ENCODE measurements around the gene LHFPL3.

The LHFPL3 gene

DNA sequence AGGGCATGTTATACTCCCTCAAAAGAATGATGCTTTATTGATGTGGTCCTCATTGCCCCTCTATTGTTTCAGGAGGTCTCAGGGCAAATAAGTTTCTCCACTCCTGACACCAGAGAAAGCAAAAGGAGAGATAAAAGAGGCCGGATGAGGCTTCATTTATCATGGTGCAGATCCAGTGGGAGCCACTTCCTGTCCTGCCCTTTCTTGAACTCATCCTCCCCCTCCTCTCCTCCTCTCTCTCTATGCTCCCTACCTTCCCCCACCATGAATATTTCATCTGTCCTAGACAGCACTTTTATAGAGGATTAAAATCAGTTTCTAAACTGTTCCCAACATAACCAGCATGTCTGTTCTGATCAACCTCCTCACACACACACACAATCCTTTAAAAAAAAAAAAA is 513.4 kb downstream of the LHFPL3 start:
- no peak for DNase-seq (ENCODE audit: low read depth in 1 of 2, low spot score in 1 of 2)

DNA sequence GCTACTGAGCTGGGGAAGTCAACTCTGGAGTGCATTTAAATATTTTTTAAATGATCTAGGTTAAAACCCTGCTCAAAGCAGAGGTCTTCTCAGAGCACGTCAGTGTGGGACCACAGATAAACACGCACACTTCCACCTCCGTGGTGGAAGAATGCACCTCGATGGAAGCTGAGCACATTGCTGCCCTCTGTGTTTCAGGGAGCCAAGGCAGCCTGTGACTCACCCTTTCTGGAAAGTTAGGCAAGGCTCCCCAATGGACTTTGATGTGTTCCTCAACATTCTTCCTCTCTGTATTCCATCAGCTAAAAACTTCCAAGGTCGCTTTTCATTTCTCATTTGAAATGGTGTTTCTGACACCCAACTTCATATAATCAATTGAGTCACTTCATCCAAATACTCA is 514.8 kb downstream of the LHFPL3 start:
- no peak for DNase-seq (ENCODE audit: low read depth in 1 of 2, low spot score in 1 of 2)

DNA sequence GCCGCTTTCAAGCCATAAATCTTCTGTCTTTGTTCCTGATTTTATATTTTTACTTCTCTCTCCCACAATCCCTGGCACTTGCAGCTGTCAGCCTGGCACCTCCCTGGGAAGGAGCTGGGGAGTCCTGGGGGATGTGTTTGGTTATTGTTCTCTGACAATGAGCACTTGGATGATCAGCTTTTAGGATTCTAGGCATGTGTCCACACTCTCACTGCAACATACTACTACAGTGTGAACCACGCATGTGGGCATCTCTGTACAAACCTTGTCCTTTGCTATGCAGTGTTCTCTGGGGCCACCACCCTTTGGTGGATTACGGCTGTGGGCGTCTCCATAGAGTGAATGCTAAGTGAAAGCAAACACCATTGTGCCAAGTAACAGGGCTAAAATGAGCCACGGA is 517.2 kb downstream of the LHFPL3 start:
- DNase-seq (ENCODE audit: low read depth in 1 of 2, low spot score in 1 of 2) = no peak

DNA sequence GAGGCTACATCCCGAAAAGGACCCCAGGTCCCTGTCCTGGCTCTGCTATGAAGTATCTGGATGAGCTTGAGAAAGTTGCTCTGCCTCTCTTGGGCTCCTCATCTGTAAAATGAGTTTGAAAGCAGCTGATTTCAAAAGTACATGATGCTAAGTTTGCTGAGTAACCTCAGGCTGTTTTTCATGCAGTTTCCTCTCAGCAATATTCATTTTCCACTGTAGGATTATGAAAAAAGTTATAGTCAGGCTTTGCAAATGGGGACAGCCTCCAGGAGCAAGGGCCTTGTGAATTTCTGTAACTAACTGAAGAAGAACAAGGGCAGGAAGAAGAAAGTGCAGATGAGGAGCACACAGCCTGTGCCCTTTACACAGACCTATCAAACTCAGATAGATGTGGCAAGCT is 518.3 kb downstream of the LHFPL3 start:
- no peak for DNase-seq (ENCODE audit: low read depth in 1 of 2, low spot score in 1 of 2)

DNA sequence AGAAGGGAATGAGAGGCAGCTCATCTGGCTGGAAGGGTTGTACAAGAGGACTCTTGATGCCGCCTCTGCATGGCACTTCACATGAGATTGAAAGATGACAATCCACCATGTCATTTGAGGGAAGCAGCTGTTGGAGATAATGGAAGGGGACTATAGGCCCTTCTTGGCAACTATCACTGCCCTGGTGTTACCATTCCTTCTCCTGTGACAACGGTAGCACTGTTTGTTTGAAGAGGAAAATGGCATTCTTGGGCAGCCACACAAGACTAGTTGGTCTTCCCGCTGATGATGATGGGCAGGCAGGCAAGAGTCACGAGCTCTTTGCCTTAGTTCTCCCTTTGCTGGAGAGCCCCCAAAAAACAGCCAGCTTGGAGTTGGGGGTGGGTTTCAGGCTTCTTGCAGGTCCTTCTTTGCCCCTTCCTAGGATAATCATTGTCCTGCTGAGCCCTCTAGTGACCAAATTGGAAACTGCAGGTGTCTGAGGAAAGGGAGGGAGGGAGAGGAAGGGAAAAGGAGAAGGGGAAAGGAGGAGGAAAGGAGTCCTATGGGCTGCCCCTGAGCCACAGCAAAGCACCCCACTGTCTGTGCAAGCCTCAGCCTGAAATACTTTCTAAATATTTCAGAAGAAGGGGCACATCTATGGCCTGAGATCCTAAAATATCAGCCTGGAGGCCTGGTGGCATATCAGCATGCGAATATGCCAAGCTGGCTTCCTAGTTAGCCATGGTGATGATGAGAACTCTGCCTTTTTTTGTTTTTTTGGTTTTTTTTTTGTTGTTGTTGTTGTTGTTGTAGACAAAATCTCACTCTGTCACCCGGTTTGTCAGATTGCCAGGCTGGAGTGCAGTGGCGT is 520.0 kb downstream of the LHFPL3 start:
- DNase-seq (ENCODE audit: low read depth in 1 of 2, low spot score in 1 of 2) = peak in 1 of 2 donors; percentile 38

DNA sequence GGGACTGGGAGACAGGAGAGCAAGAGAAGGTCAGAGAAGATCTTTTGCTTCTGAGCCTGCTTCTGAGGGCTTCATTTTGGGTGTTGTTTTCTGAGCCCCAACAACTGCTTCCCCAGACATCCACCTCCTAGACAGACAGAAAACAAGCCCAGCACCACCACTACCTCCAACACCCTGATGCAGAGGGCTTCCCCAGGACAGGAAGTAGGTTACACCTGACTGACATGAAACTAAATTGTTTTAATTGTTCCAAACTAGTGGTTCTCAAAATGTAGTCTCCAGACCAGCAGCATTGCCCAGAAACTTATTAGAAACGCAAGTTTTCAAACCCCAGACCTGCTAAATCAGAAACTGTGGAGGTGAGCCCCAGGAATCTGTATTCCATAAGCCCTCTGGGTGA is 522.0 kb downstream of the LHFPL3 start:
- no peak for DNase-seq (ENCODE audit: low read depth in 1 of 2, low spot score in 1 of 2)

DNA sequence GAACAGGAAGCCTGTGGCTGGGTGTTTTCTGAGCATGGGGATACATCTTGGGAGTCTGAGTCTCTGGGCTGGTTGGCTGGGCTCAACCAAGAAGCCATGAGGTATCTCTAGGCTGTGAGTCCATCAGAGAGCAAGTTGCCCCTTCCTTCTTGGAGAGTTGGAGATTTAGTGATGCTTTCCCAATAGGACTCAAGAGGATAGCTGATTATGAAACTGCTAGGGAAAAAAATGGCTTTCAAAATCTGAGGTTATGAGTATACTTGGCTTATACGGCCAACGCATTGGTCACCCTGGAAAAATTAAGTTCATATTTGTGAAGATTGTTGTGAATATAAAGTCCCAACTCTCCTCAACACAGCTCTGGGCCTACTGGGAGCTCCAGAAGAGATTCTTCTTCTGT is 522.9 kb downstream of the LHFPL3 start:
- DNase-seq (ENCODE audit: low read depth in 1 of 2, low spot score in 1 of 2) = no peak

DNA sequence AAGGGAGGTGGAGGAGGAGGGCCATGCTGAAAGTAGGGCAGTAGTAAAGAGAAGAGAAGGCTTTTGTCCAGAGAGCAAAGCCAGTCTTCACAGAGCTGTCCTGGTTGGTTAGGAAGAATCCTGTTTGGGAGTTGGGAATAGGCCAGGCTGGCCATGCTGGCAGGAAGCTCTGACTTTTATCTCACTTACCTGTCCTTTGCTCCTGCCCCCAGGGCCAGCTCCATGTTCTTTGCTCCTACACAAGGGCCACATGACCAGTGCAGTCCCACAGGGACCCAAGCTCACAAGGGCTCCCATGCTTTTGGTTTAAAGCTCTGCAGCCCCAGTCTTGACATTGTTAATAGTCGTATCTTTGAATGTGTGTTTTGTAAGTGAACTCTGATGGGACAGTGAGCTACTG is 524.0 kb downstream of the LHFPL3 start:
- DNase-seq (ENCODE audit: low read depth in 1 of 2, low spot score in 1 of 2) = no peak

DNA sequence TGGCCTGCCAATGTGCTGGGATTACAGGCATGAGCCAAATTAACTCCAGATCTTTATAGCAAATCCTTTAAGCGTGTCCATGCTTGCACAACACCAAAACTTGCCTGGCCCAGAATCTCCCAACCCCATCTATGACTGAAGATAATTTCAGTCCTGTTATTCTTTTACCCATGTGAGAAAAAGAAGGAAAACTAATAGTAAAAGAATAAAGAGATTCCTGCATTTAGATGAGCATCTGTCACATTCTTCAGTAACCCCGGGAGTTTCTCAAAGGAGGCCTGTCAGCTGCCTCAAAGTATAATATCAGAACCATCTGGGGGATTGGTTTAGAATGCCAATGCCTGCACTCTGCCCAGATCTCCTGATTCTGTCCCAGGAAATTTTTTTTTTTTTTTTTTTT is 527.5 kb downstream of the LHFPL3 start:
- no peak for DNase-seq (ENCODE audit: low read depth in 1 of 2, low spot score in 1 of 2)

DNA sequence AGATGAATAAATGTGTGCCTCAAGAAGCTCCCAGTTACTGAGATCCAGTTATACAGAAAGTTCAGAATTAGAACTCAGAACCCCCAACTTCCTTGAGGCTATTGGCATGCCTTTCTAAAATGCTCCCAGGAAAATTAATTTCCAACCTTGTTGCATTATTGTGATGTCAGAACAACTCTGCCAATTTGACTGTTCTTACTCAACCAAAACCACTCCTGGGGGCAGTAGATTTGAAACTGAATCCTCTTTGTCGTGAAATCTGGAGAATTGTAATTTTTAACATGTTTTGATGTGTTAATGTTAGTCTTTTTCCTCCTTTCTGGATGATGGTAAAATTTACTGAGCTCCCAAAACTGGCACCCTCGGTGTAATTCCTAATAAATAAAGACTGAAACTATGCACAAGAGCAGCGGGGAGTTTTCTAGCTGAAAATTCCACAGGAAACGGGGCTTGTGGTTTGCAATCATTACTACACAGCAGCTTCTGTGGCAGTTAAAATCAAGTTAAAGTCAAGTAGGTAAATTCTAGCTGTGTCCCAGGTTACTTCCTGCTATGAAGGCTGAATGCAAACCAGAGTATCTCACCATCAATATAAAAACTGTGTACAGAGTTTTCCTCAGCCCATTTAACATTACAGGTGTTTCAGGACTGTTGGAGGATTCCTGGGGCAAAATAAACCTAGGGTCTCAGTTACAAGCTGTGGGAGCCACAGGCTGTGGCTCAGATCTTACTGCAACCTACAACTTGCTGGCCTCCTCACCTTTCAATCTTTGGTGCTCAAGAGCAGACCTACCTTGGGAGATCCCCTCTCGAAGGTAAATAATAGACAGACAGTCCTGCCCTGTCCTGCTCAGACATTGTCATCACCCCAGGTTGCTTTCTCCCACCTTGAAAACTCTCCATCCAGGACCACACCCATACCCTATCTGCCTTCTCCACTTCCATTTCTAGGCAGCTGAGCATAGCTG is 529.3 kb downstream of the LHFPL3 start:
- no peak for DNase-seq (ENCODE audit: low read depth in 1 of 2, low spot score in 1 of 2)

DNA sequence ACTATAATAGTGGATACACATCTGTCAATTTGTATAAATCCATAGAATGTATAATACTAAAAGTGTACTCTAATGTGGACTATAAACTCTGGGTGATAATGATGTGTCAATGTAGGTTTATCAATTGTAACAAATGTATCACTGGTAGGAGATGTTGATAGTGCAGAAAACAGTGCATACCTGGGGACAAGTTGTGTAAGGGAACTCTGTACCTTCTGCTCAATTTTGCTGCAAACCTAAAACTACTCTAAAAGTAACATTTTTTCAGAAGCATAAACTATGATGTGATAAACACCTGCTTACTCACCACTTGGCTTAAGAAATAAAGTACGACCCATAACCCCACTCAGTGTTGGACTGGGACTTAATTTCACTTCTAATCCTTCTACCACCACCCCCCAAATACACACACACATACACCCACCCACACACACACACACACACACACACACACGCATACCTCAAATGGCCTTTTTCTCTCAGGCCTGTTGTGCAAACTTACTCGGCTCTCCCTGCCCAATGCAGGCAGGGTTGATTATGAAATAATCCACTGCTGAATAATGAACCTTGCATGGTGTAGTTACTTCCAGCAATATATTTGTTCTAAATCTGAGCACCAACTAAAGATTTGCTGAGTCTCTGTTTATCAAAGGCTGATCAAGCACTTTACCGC is 531.5 kb downstream of the LHFPL3 start:
- no peak for DNase-seq (ENCODE audit: low read depth in 1 of 2, low spot score in 1 of 2)

DNA sequence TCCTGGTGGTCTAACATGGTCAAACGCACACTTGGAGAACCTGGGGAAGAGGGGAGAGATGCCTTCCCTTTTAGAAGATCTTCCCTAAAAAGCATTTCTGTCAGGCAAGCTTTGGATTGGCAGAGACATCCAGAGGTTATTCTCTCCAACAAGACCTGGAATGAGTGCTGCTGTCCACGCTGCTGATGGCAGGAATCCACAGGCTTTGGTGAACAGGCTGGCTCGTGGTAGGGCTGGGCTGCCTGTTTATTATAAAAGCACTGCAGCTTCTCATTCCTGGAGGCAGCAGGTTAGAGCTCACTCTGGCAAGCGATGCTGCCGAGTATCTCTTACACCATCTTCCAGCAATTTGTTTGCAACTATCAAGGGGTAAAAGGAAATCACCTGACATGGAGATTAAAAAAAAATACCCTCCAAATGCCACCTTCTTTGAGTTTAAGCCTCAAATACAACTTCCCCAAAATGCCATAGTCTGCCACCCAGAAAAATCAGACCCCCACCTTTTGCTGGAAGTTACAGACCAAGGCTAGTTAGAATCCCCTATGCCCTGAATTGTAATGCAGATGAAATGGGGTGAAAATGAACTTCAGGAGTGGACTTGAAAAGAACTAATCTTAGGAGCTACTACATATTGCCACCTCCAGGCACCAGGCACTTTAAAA is 533.5 kb downstream of the LHFPL3 start:
- no peak for DNase-seq (ENCODE audit: low read depth in 1 of 2, low spot score in 1 of 2)

DNA sequence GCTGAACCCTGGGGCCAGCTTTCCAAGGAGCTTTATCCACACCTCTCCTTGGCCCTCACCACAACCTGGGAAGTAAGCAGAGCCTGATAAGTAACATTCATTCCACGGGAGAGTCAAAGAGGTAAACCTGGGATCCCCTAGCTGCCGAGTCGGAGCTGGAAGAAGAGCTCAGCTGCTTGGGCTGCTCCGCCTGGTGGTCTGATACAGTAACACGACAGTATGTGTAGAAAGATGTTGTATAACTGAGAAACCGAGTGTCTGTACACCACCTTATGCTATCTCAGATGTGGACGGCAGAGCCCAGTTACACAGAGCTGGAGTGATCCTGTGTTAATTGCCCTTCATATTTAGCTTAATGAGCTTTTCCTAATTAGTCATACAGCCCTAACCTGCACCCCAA is 534.3 kb downstream of the LHFPL3 start:
- DNase-seq (ENCODE audit: low read depth in 1 of 2, low spot score in 1 of 2) = no peak

DNA sequence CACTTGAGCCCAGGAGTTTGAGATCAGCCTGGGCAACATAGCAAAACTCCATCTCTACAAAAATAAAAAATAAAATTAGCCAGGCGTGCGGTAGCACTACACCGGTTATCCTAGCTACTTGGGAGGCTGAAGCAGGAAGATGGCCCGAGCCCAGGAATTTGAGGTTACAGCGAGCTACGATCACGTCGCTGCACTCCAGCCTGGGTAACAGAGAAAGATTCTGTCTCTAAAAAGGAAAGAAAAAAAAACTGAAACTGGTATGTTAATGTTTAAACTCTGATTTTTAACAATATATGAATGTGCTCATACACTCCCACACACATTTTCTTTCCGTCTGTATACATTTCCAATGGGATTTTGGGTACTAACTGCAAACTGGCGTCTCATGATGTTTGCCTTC is 545.0 kb downstream of the LHFPL3 start:
- no peak for DNase-seq (ENCODE audit: low read depth in 1 of 2, low spot score in 1 of 2)

DNA sequence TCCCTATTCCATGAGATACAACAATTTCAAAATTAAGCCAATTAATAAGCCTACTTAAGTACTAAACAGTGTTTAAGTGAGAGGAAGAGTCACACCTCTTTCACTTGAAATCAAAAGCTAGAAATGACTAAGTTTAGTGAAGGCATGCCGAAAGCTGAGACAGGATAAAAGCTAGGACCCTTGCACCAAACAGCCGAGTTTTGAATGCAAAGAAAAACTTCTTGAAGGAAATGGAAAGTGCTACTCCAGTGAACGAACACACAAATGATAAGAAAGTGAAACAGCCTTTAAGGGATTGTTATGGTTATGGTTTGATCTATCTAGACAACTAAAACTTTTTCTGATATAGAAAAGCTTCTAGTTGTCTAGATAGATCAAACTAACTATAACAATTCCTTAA is 550.2 kb downstream of the LHFPL3 start:
- peak in 1 of 2 donors; percentile 6 for DNase-seq (ENCODE audit: low read depth in 1 of 2, low spot score in 1 of 2)

DNA sequence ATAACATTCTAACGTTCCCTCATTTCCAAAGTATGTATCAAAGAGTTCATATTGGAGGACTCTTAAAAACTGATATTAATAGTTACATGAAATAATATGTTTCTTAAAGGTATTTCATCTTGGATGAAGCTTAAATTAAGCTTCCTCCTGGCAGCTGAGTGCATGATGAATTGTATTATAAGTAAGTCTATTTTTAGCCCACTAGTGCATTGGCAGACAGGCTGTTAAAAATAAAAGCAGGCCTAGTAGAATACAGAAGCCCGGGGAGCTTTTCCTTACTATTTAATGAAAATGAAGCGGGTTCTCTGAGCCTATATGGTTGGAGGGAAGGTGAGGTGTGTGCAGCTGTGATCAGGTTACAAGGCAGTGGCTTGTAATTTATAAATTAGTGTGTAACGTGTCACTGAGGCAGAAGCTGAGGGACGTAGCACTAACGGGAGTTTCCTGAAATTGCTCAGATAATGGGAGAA is 554.9 kb downstream of the LHFPL3 start:
- no peak for DNase-seq (ENCODE audit: low read depth in 1 of 2, low spot score in 1 of 2)

DNA sequence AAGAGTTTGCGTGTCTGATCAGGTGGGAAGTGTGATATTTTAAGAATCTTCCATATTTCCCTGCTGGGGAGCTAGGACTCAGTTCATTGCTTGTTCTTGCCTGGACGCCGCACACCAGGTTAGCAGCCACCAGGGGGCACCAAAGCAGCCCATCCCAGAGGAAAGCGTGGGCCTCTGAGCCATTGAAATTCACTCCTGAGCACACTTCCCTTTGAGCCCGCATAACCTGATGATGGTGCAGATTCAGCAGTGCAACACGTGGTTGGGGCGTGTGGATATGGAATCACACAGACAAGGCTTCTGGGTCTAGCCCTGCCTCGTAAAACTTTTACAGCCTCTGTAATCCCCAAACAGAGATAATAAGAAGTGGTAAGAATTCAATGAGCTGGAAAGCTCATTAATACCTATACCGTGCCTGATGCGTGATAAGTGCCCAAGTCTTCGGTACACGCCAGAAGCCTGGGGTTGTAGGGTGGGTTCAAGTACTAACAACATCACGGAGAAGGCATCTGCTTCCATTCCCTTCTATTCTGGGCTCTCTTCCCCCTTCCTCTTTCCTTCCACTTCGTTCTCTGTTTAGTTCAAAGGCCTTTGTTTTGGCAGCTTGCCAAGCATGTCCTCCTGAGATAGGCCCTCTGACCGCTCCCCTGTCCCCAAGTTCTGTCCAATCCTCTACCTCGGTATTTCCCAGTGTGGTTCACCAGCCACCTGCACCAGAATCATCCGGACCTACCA is 555.5 kb downstream of the LHFPL3 start:
- DNase-seq (ENCODE audit: low read depth in 1 of 2, low spot score in 1 of 2) = peak; percentile 53 to 68

DNA sequence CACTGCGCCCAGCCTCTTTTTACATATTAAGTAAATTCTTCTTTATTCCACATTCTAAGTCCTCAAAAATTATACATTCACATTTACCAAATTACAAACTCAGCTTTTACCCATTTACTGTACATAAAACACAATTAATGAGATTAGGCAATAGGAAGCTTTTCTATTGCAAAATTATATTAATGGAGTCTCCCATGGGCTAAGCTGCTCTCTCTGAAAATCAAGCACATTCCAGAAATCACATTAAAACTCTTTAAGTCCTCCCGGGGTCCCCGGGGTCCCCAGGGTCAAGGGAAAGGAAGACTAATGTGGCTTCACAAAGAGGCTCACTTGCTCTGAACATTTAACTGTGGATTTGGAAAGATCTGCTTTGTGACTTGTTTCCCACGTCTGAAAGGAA is 558.2 kb downstream of the LHFPL3 start:
- DNase-seq (ENCODE audit: low read depth in 1 of 2, low spot score in 1 of 2) = no peak

DNA sequence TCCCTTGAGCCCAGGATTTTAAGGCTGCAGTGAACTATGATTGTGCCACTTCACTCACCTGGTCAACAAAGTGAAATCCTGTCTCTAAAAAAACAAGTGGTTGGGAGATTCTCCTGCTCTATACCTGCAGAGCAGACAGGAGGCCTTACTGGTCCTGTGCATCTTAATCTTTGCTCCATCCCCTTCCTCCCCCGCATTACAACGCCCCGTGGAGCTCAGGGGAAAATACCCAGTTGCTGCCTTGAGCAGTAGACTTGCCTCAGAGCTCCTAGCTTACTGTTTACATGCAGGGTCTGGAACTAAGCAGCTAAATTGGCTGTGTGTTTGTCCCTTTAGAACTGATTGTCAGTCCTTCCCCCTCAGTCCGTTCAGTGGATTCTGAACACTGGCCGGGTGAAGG is 561.8 kb downstream of the LHFPL3 start:
- no peak for DNase-seq (ENCODE audit: low read depth in 1 of 2, low spot score in 1 of 2)

DNA sequence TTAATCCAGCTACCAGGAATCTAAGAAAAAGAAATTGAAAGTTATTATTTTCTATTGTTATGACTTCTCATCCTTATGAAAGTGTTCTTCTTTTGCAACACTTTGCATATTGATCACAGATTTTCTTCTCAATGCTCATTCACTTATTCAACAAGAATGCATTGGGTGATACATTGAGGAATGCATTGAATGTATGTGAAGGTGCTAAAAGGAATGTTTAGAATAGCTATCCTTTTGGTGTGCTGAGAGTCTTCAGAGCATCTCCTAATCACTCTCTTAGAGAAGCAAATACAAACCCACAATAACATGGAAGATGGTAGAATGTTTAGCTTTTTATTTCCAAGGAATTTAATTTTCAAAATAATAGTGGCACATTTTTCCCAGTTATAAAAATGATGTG is 563.5 kb downstream of the LHFPL3 start:
- no peak for DNase-seq (ENCODE audit: low read depth in 1 of 2, low spot score in 1 of 2)
